Neural progenitor cell (in vitro differentiated cells): ENCODE data around the gene GMCL2.

Experiments
- CTCF ChIP-seq: fragments of 200-600 bp; sonication (generic); IDR thresholded peaks from 2 replicates; pipeline ENCODE4 v1.5.1; 2017; ENCODE audit warnings: antibody characterized with exemption, mild to moderate bottlenecking
- EZH2 ChIP-seq: fragments of 200-600 bp; sonication (generic); IDR thresholded peaks from 2 replicates; pipeline ENCODE4 v1.6.1; 2017; ENCODE audit warnings: antibody characterized with exemption, mild to moderate bottlenecking, moderate library complexity

GRCh38 chr5:178222292-178222691, 35.1 kb upstream of the GMCL2 start:
- TF ChIP-seq CTCF: no peak
- no peak for TF ChIP-seq EZH2
